GDM1 (cell line): ENCODE data around the gene GPR85.
"Not testable (repeated sequence)": the region's sequence is repeated elsewhere in the genome, so short reads cannot be mapped to it uniquely, and the experiment has no call there.

Source experiments
- DNase-seq: peaks from one replicate; lab custom pipeline; 2025; lab: John Stamatoyannopoulos, UW

Gene GPR85

GRCh38 chr7:113083816-113084495, 2.7 kb downstream of the GPR85 start:
- DNase-seq = no peak

GRCh38 chr7:113083132-113083815, 3.4 kb downstream of the GPR85 start:
- no peak for DNase-seq

DNA sequence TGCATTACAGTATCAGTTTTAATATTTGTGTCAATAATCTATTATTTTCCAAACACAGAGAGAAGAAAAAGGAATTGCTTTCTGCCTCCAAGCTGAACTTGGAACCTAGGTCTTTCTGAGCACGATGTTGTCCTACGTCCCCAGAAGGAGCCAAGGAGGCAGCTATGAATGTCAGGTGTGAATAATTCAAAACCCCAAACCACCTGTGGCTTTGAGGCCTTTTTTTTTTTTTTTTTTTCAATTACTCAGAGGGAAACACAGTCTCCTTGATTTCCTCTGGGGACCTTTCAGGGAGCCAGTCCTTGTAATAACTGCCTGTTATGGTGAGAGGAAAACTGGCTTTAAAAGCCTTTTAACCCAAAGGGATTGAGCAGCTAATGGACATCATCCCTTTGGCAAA, 8.3 kb downstream of the GPR85 start:
- DNase-seq = no peak

DNA sequence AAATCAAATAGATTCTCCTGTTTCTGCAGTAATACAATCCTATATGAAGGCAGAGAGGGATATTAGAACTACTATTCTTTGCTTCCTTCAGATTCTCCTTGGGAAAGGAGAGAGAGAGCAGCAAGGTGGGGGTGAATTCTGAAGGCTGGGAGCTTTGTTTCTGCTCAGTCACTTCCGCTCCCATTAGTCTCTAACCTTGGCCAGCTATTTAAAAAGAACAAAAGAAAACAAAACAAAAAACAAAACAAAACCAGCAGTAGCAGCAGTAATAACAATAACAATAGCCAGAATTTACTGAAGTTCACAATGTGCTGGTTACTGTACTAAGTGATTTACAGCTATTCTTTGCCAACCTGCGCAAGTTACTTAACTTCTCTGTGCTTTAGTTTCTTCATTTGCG, 9.9 kb downstream of the GPR85 start:
- no peak for DNase-seq

DNA sequence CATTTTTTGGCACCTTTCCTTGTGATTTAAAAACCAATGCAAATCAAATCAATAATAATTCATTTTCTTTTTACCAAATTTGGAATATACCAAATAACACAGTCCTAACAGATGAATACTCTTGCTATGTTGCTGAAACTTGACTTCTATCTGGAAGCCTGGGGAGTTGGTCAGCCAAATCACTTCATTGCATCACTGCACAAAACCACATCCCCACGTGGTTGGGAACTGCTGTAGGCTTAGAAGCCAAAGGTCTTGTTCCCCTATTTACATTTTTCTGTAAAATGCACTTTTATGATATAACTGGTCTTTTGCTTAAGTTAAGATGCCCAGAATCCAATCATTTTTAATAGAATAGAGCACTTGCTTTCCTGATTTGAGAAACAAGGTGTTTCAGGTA, 15.2 kb downstream of the GPR85 start:
- DNase-seq = no peak

DNA sequence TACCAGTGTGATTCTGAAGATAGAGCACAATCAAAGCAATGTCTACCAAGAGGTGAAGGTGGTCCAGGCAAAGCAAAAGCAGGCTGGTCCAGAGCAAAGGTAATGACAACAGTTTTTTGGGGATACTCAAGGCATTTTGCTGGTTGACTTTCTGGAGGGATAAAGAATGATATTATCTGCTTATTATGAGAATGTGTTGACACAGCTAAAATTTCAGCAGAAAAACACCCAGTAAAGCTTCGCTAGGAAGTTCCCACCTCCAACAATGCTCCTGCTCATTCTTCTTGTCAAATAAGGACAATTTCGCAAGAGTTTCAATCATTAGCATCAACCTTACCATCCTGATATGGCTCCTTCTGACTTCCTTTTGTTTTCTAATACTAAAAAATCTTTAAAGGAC, 24.1 kb downstream of the GPR85 start:
- DNase-seq = no peak

DNA sequence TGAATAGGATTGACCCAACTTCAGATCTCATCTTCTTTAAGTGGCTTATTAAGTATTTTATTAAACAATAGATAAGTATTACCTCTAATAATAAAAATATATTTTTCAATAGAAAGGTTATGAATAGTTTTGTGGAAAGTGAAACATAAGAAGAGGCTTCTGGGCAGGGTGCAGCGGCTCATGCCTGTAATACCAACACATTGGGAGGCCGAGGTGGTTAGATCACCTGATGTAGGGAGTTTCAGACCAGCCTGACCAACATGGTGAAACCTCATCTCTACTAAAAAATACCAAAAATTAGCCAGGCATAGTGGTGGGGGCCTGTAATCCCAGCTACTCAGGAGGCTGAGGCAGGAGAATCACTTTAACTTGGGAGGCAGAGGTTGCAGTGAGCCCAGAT, 26.5 kb downstream of the GPR85 start:
- no peak for DNase-seq

- no peak for DNase-seq
These were observed 31.7 kb downstream of the GPR85 start for GRCh38 chr7:113054938-113055337.

GRCh38 chr7:113054272-113054671, 32.4 kb downstream of the GPR85 start:
- DNase-seq = not testable (repeated sequence)

GRCh38 chr7:113049221-113049620, 37.4 kb downstream of the GPR85 start:
- DNase-seq = not testable (repeated sequence)

GRCh38 chr7:113046453-113046852, 40.2 kb downstream of the GPR85 start:
- DNase-seq = no peak

DNA sequence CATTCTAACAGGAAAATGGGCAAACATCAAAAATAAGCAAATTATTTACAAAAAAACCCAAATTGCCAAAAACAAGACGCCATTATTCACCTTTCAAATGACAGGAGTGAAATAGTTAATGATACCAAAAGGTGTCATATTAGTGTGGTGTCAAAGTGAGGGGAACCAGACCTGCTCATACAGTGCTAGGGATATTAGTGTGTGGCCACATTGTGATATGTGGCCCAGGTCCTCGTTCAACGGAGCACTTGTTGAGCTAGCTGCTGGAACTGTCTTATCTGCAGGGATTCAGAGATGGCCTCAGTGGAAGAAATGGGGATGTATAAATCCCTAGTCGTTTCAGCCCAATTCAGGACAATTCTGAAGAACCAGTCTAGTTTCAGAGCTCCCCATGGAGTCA, 41.2 kb downstream of the GPR85 start:
- no peak for DNase-seq

DNA sequence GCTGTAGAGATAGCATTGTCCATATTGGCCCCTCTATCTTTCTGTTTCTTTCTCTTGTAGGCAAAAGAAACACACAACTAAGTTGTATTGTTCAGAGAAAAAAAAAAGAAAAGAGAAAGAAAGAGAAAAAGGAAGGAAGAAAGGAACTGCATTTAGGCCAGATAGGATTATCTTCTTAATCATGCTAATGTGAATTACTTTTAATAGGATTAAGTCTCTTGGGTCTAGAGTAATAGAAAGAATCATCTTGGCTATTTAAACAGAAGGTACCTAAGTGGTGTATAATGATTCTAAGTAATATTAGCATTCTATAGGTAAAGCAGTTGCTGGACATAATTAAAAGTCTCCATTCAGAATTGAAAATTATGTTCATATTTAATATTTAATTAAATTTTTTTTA, 42.2 kb downstream of the GPR85 start:
- DNase-seq = no peak

- no peak for DNase-seq
These were observed 45.8 kb downstream of the GPR85 start for GRCh38 chr7:113040849-113041248.

- DNase-seq = no peak
These were observed 52.7 kb downstream of the GPR85 start for GRCh38 chr7:113033959-113034358.
